Sigmoid colon (tissue), 4 donors: Measurements from ENCODE around the gene AMFR.

ENCODE experiments used
- EP300 ChIP-seq, 4 donors: sonication (generic); formaldehyde crosslinking; IDR thresholded peaks; one replicate each; pipeline ENCODE4 v1.6.1; 2017; ENCODE audit warnings: antibody characterized with exemption in 4 of 4
- POLR2A ChIP-seq, 2 donors: fragments of 450-650 bp; IDR thresholded peaks; one replicate each; pipeline ENCODE4 v1.6.1; 2016; ENCODE audit warnings: antibody characterized with exemption in 2 of 2, mild to moderate bottlenecking in 2 of 2, moderate library complexity in 2 of 2
- TF ChIP-seq, protein P1 (sequence below), 4 experiments: fragments of 450-650 bp in 3 of 4; fragments of 200-600 bp in 1 of 4; IDR thresholded peaks; one replicate each; pipeline ENCODE4 v1.5.1; 2016 to 2019; ENCODE audit warnings: antibody characterized with exemption in 4 of 4, mild to moderate bottlenecking in 3 of 4, moderate library complexity in 2 of 4

DNA sequence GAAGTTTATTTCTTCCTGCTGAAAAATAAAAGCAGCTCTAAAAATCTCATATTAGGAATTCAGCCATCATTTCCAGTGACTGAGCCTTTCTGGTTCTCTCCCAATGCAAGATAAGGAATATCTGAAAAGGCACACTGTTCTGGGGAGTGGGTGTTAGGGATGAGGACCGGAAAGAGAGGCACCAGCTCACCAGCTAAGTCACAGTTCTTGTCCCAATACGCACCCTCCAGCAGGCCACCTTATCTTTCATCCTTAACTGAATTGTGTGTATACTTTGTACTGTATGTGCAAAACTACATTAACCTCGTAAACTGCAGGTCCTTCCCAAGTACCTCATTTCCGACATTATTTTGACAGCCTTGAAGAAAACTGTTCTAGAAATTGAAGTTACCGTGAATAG is 11.0 kb downstream of the AMFR start:
- TF ChIP-seq POLR2A (IDR thresholded peaks at IDR 0.05) (no peak), EP300 (IDR thresholded peaks at IDR 0.05) (no peak)
- TF ChIP-seq, protein P1, sequence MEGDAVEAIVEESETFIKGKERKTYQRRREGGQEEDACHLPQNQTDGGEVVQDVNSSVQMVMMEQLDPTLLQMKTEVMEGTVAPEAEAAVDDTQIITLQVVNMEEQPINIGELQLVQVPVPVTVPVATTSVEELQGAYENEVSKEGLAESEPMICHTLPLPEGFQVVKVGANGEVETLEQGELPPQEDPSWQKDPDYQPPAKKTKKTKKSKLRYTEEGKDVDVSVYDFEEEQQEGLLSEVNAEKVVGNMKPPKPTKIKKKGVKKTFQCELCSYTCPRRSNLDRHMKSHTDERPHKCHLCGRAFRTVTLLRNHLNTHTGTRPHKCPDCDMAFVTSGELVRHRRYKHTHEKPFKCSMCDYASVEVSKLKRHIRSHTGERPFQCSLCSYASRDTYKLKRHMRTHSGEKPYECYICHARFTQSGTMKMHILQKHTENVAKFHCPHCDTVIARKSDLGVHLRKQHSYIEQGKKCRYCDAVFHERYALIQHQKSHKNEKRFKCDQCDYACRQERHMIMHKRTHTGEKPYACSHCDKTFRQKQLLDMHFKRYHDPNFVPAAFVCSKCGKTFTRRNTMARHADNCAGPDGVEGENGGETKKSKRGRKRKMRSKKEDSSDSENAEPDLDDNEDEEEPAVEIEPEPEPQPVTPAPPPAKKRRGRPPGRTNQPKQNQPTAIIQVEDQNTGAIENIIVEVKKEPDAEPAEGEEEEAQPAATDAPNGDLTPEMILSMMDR (IDR thresholded peaks at IDR 0.05) = no peak
